HG02763 (cell line): ENCODE measurements around the gene MEIOB.

Source experiments
- ATAC-seq: cut with Tn5 transposase; IDR thresholded peaks from one replicate; pipeline ENCODE4 v1.9.1; 2021; ENCODE audit warnings: mild to moderate bottlenecking, moderate library complexity; ENCODE audit not compliant: unreplicated experiment

The MEIOB gene

DNA sequence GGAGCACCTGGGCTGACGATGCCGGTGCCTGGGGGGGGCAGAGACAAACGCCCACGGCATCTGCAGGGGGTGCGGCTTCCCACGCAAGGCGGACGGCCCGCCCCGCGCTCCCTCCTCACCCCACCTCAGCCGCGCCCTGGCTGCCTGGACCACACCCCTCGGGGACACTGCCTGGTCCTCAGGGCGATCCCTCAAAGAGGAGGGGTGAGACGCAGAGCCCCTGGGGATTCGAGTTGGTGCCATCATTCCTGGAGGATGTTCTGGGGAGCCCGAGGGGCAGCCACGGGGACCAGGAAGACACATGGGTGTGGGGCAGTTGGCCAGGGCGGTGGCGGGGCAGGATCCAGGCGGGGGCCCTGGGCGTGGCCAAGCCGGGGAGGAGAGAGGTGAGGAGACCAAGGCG lies 82.3 kb downstream of the MEIOB start:
- ATAC-seq: no peak

DNA sequence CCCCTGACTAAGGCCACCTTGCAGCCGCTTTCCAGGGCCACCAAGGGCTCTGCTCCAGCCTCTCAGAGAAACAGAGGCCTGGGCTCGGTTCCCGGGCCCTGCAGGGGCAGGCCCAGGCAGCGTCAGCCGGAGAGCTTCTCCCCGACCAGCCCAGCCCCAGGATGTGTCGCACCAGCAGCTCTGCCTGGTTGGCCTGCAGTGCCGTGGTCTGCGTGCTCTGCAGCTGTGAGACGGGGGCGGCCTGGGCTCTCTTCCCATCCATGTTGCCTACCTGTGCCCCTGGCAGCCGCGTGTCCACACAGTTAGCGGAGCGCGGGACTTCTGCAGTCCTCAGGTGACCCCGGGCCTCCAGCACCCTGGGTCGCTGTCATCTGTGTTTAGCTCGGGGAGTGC lies 83.3 kb downstream of the MEIOB start:
- no peak for ATAC-seq

DNA sequence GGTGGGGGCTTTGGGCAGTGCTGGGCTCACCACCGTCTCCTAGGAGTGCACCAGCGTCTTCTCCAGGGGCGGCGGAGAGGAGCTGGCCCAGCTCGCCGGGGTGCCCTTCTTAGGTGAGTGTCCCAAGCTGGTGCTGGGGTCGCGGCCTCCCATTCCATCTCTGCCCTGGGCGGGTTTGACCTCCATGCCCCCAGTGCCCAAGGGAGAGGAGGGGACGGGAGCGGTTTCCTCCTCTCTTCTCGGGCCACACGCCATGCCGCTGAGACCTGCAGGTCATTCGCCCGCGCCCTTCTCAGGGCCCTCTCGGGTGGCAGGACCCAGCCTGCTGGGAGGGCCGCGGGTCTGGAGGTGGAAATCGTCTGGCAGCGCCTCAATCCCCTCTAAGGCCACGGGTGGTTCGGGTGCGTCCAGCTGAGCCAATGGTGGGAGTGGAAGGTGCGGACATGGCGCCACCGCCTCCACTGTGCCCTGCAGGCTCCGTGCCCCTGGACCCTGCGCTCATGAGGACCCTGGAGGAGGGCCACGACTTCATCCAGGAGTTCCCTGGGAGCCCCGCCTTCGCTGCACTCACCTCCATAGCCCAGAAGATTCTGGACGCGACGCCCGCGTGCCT lies 83.8 kb downstream of the MEIOB start:
- ATAC-seq: no peak

DNA sequence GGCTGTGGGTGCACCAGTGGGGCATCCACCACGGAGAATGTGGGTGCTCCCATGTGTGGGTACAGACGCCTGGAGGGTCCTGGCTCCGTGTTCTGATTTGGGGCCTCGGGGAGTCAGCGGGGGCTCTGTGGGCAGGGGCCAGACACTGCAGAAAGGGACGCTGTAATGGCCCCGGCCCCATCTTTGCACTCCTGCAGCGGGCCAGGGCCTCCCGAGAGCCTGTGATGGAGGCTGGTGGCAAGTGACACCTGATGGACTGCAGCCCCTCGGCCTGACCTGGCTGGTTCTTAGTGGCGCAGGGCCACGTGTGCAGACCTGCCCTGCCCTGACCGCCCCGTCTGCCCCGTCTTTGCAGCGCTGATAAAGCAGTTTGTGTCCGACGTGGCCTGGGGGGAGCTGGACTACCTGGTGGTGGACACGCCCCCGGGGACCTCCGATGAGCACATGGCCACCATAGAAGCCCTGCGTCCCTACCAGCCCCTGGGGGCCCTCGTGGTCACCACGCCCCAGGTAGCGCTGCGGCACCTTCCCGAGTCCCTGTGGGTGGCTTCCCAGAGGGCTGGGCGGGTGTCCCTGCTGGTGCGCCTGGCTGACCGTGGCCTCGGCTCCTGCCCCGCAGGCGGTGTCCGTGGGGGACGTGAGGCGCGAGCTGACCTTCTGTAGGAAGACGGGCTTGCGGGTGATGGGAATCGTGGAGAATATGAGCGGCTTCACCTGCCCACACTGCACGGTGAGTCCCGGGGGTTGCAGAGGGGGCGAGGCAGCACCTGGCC lies 84.5 kb downstream of the MEIOB start:
- ATAC-seq: no peak

DNA sequence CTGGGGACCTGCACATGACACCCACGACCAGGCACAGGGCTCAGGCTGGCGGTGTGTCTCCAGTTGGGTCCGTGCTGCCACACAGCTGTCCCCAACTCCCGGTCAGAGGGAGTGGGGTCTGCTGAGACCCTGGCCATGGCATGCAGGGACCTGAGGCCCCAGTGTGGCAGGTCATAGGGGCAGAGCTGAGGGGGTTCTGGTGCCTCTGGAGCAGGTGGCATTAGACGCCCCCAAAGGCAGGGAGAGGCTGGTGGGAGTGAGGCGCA lies 85.0 kb downstream of the MEIOB start:
- no peak for ATAC-seq

DNA sequence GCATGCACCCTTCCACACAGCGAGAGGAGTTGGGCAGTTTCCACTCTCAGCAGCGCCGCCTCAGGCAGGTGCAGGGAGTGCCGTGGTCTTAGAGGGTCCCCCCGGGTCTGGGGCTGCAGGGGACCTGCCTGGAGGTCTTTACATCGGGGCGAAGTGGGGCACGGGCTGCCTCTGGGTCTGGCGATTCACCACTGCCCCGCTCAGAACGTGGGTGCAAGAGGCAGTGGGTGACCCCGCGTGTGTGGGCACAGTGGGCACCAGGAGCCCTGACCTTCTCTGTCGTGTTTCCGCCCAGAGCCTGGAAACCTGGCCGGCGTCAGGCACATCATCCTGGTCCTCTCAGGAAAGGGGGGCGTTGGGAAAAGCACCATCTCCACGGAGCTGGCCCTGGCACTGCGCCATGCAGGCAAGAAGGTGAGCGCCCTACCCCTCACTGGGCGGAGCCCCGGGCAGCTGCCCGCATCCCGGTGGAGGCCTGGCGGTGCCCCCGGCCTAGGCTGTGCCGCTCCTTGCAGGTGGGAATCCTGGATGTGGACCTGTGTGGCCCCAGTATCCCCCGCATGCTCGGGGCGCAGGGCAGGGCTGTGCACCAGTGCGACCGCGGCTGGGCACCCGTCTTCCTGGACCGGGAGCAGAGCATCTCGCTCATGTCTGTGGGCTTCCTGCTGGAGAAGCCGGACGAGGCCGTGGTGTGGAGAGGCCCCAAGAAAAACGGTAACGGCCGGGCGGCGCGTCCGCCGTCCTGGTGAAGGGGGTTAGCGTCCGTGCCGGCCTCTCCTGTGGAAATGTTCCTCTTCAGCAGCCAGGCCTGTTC lies 85.5 kb downstream of the MEIOB start:
- no peak for ATAC-seq

DNA sequence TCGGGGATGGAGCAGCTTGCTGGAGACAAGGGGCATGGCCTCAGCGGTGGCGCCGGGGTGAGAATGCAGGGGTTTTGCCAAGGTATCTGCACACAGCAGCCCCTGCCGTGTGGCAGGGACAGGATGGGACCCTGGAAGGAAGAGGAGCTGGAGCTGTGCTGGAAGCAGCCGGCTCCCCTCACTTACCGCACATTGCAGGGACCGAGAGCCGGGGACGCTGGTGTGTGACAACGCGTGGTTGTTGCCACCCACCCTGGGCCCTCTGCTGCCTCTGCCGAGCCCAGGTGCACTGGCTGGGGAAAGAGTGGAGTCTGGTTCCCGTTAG lies 86.2 kb downstream of the MEIOB start:
- no peak for ATAC-seq

DNA sequence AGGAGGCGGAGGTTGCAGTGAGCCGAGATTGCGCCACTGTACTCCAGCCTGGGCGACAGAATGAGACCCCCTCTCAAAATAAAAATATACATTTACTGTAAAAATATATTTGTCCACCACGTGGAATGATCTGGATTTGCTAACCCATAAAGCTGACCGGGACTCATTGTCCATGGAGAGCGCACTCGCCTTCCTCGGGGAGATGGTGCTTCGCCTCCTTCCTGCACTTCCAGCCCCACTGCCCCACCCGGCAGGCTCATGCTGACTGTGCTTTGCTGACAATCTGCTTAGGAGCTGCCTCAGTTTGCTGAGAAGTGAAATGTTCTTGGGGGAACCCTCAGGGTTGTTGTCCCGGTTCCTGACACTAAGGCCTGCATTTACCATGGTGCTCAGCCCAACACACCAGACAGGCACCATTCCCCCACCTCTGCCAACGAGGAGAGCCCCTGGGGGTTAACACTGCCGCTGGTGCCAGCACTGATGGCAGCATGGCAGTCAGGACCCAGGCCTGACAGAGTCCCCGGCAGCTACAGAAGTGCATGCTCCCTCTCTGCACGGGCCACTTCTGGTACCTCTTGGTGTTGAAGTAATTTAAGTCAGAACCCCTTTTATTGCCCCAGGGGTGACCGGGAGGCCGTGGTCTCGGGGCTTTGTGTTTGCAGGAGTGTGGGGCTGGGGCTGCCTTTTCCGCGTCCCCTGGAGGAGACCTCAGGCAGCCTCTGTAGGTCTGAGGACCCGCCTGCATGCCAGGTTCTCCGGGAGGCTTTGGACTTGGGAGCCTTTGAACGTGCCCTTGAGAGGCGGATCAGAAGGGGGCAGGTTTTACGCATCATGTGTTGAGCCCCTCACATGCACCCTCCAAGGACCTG lies 86.8 kb downstream of the MEIOB start:
- ATAC-seq: no peak
